IPS-18c (cell line): Measurements from ENCODE around the gene LGR6.
"Not testable (repeated sequence)": the region's sequence is repeated elsewhere in the genome, so short reads cannot be mapped to it uniquely, and the experiment has no call there.

Experiments used
- H3K4me3 ChIP-seq: 2 replicates; pipeline ENCODE4 v1.7.0; 2013; ENCODE audit warnings: low read depth, mild to moderate bottlenecking, low read length, moderate library complexity; ENCODE audit not compliant: insufficient read depth
- H3K9me3 ChIP-seq: one replicate; pipeline ENCODE4 v1.6.1; 2013; ENCODE audit warnings: mild to moderate bottlenecking, low read length, moderate library complexity; ENCODE audit not compliant: control insufficient read depth, insufficient read depth

The LGR6 gene

GRCh38 chr1:202168861-202169260 is 24.7 kb upstream of the LGR6 start:
- Histone ChIP-seq H3K4me3 (no peak overlapping the region), H3K9me3 (no peaks in the 10 kb centered on the region)

GRCh38 chr1:202170726-202171125 is 22.9 kb upstream of the LGR6 start:
- H3K4me3 ChIP-seq = no peak overlapping the region
- no peaks in the 10 kb centered on the region for H3K9me3 ChIP-seq

- Histone ChIP-seq H3K4me3 (no peak overlapping the region), H3K9me3 (no peaks in the 10 kb centered on the region)
Measured at GRCh38 chr1:202171292-202172014, 22.1 kb upstream of the LGR6 start.

GRCh38 chr1:202172015-202172355 is 21.6 kb upstream of the LGR6 start:
- Histone ChIP-seq H3K4me3 (no peak overlapping the region), H3K9me3 (no peaks in the 10 kb centered on the region)

GRCh38 chr1:202173993-202174392 is 19.6 kb upstream of the LGR6 start:
- no peaks in the 10 kb centered on the region for H3K9me3 ChIP-seq
- no peak overlapping the region for H3K4me3 ChIP-seq

- no peaks in the 10 kb centered on the region for H3K9me3 ChIP-seq
- H3K4me3 ChIP-seq = no peak overlapping the region
Measured at GRCh38 chr1:202176949-202177927, 16.4 kb upstream of the LGR6 start.

- no peak overlapping the region for H3K4me3 ChIP-seq
Measured at GRCh38 chr1:202179828-202180750, 13.5 kb upstream of the LGR6 start.

GRCh38 chr1:202180751-202181139 is 12.9 kb upstream of the LGR6 start:
- not testable (repeated sequence) for H3K4me3 ChIP-seq, H3K9me3 ChIP-seq

More at GRCh38 chr1:202179828-202180750, 13.5 kb upstream of the LGR6 start:
- H3K9me3 ChIP-seq = no peaks in the 10 kb centered on the region

GRCh38 chr1:202181586-202181985 is 12.0 kb upstream of the LGR6 start:
- Histone ChIP-seq H3K4me3 (no peak overlapping the region), H3K9me3 (no peaks in the 10 kb centered on the region)

GRCh38 chr1:202182040-202182877 is 11.3 kb upstream of the LGR6 start:
- H3K9me3 ChIP-seq = no peaks in the 10 kb centered on the region
- no peak overlapping the region for H3K4me3 ChIP-seq

GRCh38 chr1:202184750-202185460 is 8.7 kb upstream of the LGR6 start:
- Histone ChIP-seq H3K4me3 (no peak overlapping the region), H3K9me3 (no peaks in the 10 kb centered on the region)

- no peaks in the 10 kb centered on the region for H3K9me3 ChIP-seq
- H3K4me3 ChIP-seq = no peak overlapping the region
Measured at GRCh38 chr1:202186327-202186726, 7.3 kb upstream of the LGR6 start.

GRCh38 chr1:202187041-202187671 is 6.4 kb upstream of the LGR6 start:
- no peak overlapping the region for H3K4me3 ChIP-seq

GRCh38 chr1:202187697-202188407 is 5.7 kb upstream of the LGR6 start:
- Histone ChIP-seq H3K9me3 (peaks cover 2% of the 10 kb centered on the region), H3K4me3 (no peak overlapping the region)

More at GRCh38 chr1:202187041-202187671, 6.4 kb upstream of the LGR6 start:
- no peaks in the 10 kb centered on the region for H3K9me3 ChIP-seq
